HG03095 (cell line): ENCODE results near the gene B3GNT8.
"Not testable (repeated sequence)": the region's sequence is repeated elsewhere in the genome, so short reads cannot be mapped to it uniquely, and the experiment has no call there.

ENCODE experiments used
- ATAC-seq: cut with Tn5 transposase; IDR thresholded peaks from one replicate; pipeline ENCODE4 v1.9.1; 2021; ENCODE audit warnings: moderate library complexity; ENCODE audit not compliant: unreplicated experiment

The B3GNT8 gene

GRCh38 chr19:41437944-41438574, 10.9 kb upstream of the B3GNT8 start:
- no peak for ATAC-seq

GRCh38 chr19:41436674-41436951, 9.4 kb upstream of the B3GNT8 start:
- ATAC-seq = no peak

DNA sequence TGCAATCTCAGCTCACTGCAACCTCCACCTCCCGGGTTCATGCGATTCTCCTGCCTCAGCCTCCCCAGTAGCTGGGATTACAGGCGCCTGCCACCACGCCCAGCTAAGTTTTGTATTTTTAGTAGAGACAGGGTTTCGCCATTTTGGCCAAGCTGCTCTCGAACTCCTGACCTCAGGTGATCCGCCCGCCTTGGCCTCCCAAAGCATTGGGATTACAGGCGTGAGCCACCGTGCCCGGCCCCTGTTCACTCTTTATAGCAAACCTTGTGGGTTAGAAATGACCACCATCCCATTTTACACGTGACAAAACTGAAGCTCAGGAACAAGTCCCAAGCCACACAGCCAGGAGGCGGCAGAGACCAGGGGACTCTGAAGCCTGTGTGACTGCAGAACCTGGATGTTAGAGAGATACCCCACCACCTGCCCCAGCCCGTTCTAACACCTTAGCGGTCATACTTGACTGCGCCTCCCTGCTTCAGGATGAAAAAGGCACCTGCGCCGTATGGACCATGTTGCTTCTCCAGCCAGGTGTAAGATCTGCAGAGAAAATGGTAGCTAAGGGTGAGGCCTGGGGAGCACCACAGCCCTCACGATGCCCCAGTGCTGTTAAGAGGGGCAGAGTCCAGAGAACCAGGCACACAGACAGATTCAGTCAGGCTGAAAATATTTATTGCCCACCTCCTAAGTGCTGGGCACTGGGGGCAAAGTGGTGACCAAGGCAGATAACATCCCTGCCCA, 8.9 kb upstream of the B3GNT8 start:
- no peak for ATAC-seq

- not testable (repeated sequence) for ATAC-seq
These were observed 8.2 kb upstream of the B3GNT8 start for GRCh38 chr19:41435376-41435775.

DNA sequence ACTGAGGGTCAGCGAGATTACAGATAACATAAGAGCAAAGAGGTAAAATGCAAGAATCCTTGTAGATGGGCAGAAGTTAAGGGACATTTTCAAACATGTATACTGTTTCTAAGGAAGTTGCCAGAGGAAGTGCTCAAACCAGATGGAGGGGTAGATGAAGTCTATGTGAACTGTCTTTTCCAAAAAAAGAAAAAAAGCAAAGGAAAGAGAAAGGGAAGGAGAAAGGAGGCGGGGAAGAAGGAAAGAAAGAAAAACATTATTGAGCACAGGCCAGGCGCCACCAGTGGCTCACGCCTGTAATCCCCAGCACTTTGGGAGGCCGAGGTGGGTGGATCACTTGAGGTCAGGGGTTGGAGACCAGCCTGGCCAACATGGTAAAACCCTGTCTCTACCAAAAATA, 7.3 kb upstream of the B3GNT8 start:
- ATAC-seq = no peak

GRCh38 chr19:41433171-41433570, 6.0 kb upstream of the B3GNT8 start:
- ATAC-seq = no peak

- ATAC-seq = no peak
These were observed 4.5 kb upstream of the B3GNT8 start for GRCh38 chr19:41431426-41432386.

DNA sequence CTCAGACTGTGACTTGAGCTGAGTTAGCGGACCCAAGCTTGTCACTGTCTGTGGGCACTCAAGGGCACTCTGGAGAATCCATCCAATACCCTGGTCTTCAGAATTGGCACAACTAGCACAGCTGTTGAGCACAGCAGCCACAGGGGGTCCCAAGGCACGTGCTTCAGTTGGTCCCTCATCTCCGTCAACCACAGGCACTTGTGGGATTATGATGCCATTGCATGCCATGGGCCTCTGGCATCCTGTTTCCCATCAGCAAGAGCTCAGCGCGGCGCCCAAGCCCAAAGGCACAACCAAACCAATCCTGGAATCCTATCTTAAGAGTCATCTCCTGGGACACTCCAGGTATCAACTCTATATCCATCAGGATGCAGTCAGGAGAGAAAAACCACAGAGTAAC, 3.7 kb upstream of the B3GNT8 start:
- no peak for ATAC-seq

DNA sequence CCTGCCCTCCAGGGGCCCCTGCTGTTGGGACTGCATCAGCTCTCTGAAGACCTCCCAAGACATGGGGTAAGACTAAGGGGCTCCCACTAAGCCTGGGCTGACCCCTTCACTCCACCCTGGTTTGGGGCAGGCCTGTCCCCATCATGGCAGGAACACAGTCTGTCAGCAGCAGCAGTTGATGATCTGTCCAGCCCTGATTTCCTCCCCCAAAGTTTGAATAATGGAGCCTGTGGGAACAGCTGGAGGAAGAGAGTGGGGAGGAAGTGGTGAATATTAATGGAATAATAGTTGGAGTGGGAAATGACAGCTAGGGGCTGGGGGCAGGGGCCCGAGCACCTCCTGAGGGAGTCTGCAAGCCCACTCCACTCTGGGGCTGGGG, 1.3 kb upstream of the B3GNT8 start:
- ATAC-seq = no peak

- no peak for ATAC-seq
These were observed 690 bp upstream of the B3GNT8 start for GRCh38 chr19:41427647-41428480.

DNA sequence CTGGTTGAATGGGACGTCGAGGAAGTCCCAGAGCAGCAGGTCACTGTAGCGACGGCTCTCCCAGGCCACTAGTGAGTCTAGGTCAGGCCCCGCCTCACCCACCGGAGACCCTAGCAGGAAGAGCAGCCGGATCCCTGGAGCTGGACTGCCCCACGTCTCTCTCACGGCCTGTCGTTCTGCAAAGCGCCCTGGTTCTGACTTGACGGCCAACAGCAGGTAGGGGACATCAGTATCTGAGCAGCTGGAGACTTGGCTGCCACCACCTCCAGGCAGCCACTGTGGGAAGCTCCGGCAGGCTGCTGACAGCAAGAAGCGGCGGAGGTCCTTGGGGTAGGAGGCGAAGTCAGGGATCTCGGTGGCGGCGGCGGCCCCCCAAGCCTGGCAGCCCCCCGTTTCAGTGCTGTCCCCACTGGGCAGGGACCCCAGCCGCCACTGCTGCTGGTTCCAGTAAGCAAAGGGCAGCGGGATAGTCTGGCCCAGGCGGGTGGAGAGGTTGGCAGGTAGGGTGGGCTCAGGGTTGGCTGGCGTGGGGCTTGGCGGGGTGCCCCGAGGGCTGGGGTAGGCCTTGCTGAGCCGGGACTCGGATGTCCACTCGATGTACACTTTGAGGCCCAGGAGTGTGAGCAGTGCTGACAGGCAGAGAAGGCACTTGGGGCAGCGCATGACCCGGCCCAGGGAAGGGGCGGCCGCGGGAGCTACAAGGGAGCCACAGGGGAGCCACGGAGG, 895 bp downstream of the B3GNT8 start:
- ATAC-seq = no peak

GRCh38 chr19:41425174-41426115, 1.7 kb downstream of the B3GNT8 start:
- ATAC-seq = no peak

DNA sequence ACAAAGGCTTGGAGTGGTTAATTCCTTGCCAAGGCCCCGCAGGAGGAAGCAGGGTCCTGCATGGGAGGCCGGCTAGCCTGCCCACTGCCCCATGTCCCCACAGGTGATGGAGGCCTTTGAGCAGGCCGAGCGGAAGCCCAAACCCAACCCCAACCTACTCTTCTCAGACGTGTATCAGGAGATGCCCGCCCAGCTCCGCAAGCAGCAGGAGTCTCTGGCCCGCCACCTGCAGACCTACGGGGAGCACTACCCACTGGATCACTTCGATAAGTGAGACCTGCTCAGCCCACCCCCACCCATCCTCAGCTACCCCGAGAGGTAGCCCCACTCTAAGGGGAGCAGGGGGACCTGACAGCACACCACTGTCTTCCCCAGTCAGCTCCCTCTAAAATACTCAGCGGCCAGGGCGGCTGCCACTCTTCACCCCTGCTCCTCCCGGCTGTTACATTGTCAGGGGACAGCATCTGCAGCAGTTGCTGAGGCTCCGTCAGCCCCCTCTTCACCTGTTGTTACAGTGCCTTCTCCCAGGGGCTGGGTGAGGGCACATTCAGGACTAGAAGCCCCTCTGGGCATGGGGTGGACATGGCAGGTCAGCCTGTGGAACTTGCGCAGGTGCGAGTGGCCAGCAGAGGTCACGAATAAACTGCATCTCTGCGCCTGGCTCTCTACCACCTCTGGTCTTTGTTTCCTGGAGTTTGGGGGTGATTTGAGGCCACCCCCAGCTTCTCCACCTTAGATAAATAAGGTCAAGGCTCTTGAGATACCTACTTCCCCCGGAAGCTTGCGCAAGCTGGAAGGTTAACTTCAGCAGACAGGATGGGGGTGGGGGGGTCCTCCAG, 2.6 kb downstream of the B3GNT8 start:
- ATAC-seq = no peak

DNA sequence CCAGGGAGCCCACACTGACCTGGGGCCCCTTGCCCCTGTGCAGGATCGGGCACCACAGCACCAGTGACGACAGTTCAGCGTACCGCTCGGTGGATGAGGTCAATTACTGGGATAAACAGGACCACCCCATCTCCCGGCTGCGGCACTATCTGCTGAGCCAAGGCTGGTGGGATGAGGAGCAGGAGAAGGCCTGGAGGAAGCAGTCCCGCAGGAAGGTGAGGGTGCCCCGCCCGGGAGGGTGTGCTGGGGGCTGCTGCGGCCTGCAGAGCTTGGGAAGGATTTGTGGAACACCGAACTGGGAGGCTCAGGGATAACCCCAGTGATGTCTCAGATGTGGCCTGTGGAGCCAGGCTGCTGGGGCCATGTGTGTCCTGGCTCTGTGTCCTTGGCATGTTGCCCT, 4.2 kb downstream of the B3GNT8 start:
- ATAC-seq = no peak

- no peak for ATAC-seq
These were observed 4.7 kb downstream of the B3GNT8 start for GRCh38 chr19:41422456-41422855.

DNA sequence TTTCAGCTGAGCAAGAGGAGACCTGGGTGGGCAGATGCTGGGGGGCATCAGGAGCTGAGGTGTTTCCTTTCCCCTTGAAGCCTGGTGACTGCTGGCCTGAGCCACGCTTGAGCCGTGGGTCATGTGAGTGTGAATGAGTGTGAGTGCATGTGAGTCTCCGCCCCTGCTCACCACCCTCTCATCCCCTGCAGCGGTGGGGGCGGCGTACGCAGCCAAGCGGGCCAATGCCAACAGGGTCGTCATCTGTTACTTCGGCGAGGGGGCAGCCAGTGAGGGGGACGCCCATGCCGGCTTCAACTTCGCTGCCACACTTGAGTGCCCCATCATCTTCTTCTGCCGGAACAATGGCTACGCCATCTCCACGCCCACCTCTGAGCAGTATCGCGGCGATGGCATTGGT, 5.2 kb downstream of the B3GNT8 start:
- ATAC-seq = no peak

DNA sequence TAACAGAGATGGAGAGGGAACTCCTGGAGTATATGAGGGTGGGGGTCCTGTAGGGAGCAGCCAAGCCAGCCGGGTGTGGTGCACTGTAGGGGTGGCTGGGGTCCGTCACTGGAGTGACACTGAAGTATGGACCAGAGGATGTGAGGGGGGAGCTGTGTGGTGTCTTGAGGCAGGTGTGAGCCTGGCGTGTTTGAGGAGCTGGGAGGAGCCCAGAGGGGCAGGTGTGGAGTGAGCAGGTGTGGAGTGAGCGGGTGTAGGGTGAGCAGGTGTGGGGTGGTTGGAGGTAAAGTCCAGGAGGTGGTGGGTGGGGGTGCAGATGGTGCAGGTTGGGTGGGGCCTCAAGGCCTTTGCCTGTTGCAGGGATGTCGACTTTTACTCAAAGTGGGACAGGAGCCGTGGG, 5.9 kb downstream of the B3GNT8 start:
- no peak for ATAC-seq

GRCh38 chr19:41420101-41420880, 6.9 kb downstream of the B3GNT8 start:
- ATAC-seq = no peak
